Lung (tissue), 12 donors: ENCODE measurements around the gene SENP3. TPM values are rescaled to one million over a fixed set of nuclear protein-coding genes. Genes with fewer than 3 reads are reported as not detected.

ENCODE experiments used
- ATAC-seq: fragments of 200-7000 bp; cut with Tn5 transposase; one replicate; pipeline ENCODE4 v1.9.1; 2020; ENCODE audit warnings: moderate number of reproducible peaks; ENCODE audit not compliant: insufficient read depth, low FRiP score
- DNase-seq, 3 donors: peaks; one replicate each; pipeline ENCODE4 v3.0.0-alpha.2; 2013 to 2017
- H3K27ac ChIP-seq, 2 donors: one replicate each; pipeline ENCODE4 v1.5.1; 2013; ENCODE audit warnings: mild to moderate bottlenecking in 2 of 2, moderate library complexity in 2 of 2, control low read depth in 1 of 2, inconsistent platforms in 1 of 2, low read depth in 1 of 2, low read length in 1 of 2
- H3K27me3 ChIP-seq, 3 donors: one replicate each; pipeline ENCODE4 v1.5.1; 2013; ENCODE audit warnings: low read length in 2 of 3; ENCODE audit not compliant: control insufficient read depth in 3 of 3, insufficient read depth in 3 of 3
- H3K36me3 ChIP-seq, 4 donors: one replicate each; pipeline ENCODE4 v1.5.1; 2013; ENCODE audit warnings: low read length in 4 of 4, mild to moderate bottlenecking in 1 of 4, moderate library complexity in 1 of 4; ENCODE audit not compliant: control insufficient read depth in 4 of 4, insufficient read depth in 4 of 4
- H3K4me1 ChIP-seq, 5 donors: one replicate each; pipeline ENCODE4 v1.5.1; 2013; ENCODE audit warnings: low read length in 5 of 5, mild to moderate bottlenecking in 2 of 5, moderate library complexity in 1 of 5; ENCODE audit not compliant: control insufficient read depth in 5 of 5, insufficient read depth in 5 of 5
- H3K4me3 ChIP-seq: one replicate; pipeline ENCODE4 v1.5.1; 2013; ENCODE audit warnings: mild to moderate bottlenecking, control low read depth, moderate library complexity
- H3K9ac ChIP-seq, 2 donors: one replicate each; pipeline ENCODE4 v1.5.1; 2013; ENCODE audit warnings: low read length in 2 of 2, control low read depth in 1 of 2; ENCODE audit not compliant: insufficient read depth in 1 of 2
- H3K9me3 ChIP-seq, 4 donors: one replicate each; pipeline ENCODE4 v1.5.1; 2013; ENCODE audit warnings: low read length in 3 of 4, mild to moderate bottlenecking in 1 of 4, moderate library complexity in 1 of 4; ENCODE audit not compliant: control insufficient read depth in 4 of 4, insufficient read depth in 3 of 4
- CTCF ChIP-seq: IDR thresholded peaks from 2 replicates; pipeline ENCODE4 v1.5.1; 2012; ENCODE audit warnings: mild to moderate bottlenecking; ENCODE audit errors: control extremely low read depth, extremely low read depth
- WGBS, 2 donors: extraction: QIAGEN DNeasy Blood & Tissue Kit; methylation state at CpG; one replicate each; pipeline ENCODE4 v1.1.7; 2013; 5-methylcytosine and 5-hydroxymethylcytosine counted together
- polyA plus RNA-seq, 2 donors: library from polyadenylated mRNA; stranded (reverse); fragments of 200-250 nt; gene quantifications; one replicate each; pipeline ENCODE4 v1.2.1, GENCODE V29; 2013
- total RNA-seq, 2 donors: library from RNA; depleted of rRNA in 1 of 2; stranded (reverse); fragments of >200 nt in 1 of 2; gene quantifications; one replicate each; pipeline ENCODE4 v1.2.1, GENCODE V29; 2014 to 2021
- donor health status: control.
- donor health status: control.
- donor health status: Bipolar disorder and iron deficiency.
- donor health status: healthy.
- donor health status: DM: yes; HTN: yes; CAD: no.

The SENP3 gene
- total and polyA plus RNA-seq, 4 donors = 34.0 to 54.4 (median 48.6) TPM

- no peak overlapping the region for H3K4me3 ChIP-seq
- TF ChIP-seq CTCF = no peak
- peaks cover 0 to 37% (median 25%) of the 10 kb centered on the region in 5 donors for H3K4me1 ChIP-seq
- no peaks in the 10 kb centered on the region for H3K27me3 ChIP-seq
- DNase-seq (no peak), ATAC-seq (no peak)
- H3K9me3 ChIP-seq = no peaks in the 10 kb centered on the region
- H3K36me3 ChIP-seq = peaks cover 13 to 33% (median 25%) of the 10 kb centered on the region in 4 donors
- no peak overlapping the region for H3K27ac ChIP-seq
- 88 to 94% methylated on average over 30 of the region's 30 CpGs for WGBS, 2 donors
- no peak overlapping the region for H3K9ac ChIP-seq
Observed at GRCh38 chr17:7563115-7563869, 1.6 kb downstream of the SENP3 start.

- H3K9me3 ChIP-seq = no peaks in the 10 kb centered on the region
- ATAC-seq = no peak
- TF ChIP-seq CTCF = no peak
- peaks cover 17 to 50% (median 36%) of the 10 kb centered on the region in 4 donors for H3K36me3 ChIP-seq
- H3K9ac ChIP-seq = no peak overlapping the region
- no peaks in the 10 kb centered on the region for H3K27me3 ChIP-seq
- H3K4me1 ChIP-seq = peaks cover 4 to 12% (median 5%) of the 10 kb centered on the region in 5 donors
- no peak for DNase-seq
- H3K27ac ChIP-seq = no peak overlapping the region
- 52 to 79% methylated on average over 5 of the region's 5 CpGs for WGBS, 2 donors
- H3K4me3 ChIP-seq = no peak overlapping the region
Observed at GRCh38 chr17:7569571-7569970, 7.9 kb downstream of the SENP3 start.

GRCh38 chr17:7570351-7570750, 8.6 kb downstream of the SENP3 start:
- DNase-seq (no peak), ATAC-seq (no peak)
- no peaks in the 10 kb centered on the region for H3K27me3 ChIP-seq
- H3K27ac ChIP-seq = no peak overlapping the region
- 96 to 98% methylated on average over 10 of the region's 10 CpGs for WGBS, 2 donors
- H3K36me3 ChIP-seq = peaks cover 24 to 49% (median 36%) of the 10 kb centered on the region in 4 donors
- H3K9me3 ChIP-seq = peaks cover 0 to 2% (median 0%) of the 10 kb centered on the region in 4 donors
- no peak for TF ChIP-seq CTCF
- H3K4me3 ChIP-seq = no peak overlapping the region
- H3K4me1 ChIP-seq = peaks cover 4 to 19% (median 8%) of the 10 kb centered on the region in 5 donors
- H3K9ac ChIP-seq = no peak overlapping the region
